Small intestine (tissue), 7 donors: ENCODE data around the gene CPLANE1. TPM values are rescaled to one million over a fixed set of nuclear protein-coding genes. Genes with fewer than 3 reads are reported as not detected.
"Not testable (repeated sequence)": the region's sequence is repeated elsewhere in the genome, so short reads cannot be mapped to it uniquely, and the experiment has no call there.

Experiments
- DNase-seq, 2 donors: peaks; one replicate each; pipeline versions ENCODE4 v3.0.0 to v3.0.0-alpha.2; 2013
- FAIRE-seq: peaks from 2 replicates; lab custom pipeline; 2012; peaks lifted over from hg19 to GRCh38; lab: Jason Lieb, UNC
- H3K27ac ChIP-seq, 3 donors: one replicate each; pipeline ENCODE4 v1.5.1; 2013; ENCODE audit warnings: low read length in 2 of 3, mild to moderate bottlenecking in 2 of 3, control low read depth in 1 of 3, inconsistent platforms in 1 of 3, low read depth in 1 of 3, moderate library complexity in 1 of 3
- H3K27me3 ChIP-seq, 3 donors: one replicate each; pipeline ENCODE4 v1.6.1; 2013; ENCODE audit warnings: low read length in 3 of 3, inconsistent platforms in 1 of 3; ENCODE audit not compliant: control insufficient read depth in 3 of 3, insufficient read depth in 3 of 3
- H3K36me3 ChIP-seq, 3 donors: one replicate each; pipeline ENCODE4 v1.6.1; 2013; ENCODE audit warnings: low read length in 3 of 3, inconsistent platforms in 1 of 3, low read depth in 1 of 3, mild to moderate bottlenecking in 1 of 3, moderate library complexity in 1 of 3; ENCODE audit not compliant: control insufficient read depth in 3 of 3, insufficient read depth in 2 of 3
- H3K4me1 ChIP-seq, 3 donors: one replicate each; pipeline ENCODE4 v1.6.1; 2013; ENCODE audit warnings: low read length in 2 of 3, inconsistent platforms in 1 of 3, low read depth in 1 of 3, mild to moderate bottlenecking in 1 of 3, moderate library complexity in 1 of 3; ENCODE audit not compliant: control insufficient read depth in 3 of 3, insufficient read depth in 2 of 3
- H3K4me3 ChIP-seq, 3 donors: one replicate each; pipeline ENCODE4 v1.5.1; 2013; ENCODE audit warnings: low read length in 3 of 3, control low read depth in 1 of 3, inconsistent platforms in 1 of 3, low read depth in 1 of 3, mild to moderate bottlenecking in 1 of 3, moderate library complexity in 1 of 3
- H3K9me3 ChIP-seq, 2 donors: one replicate each; pipeline ENCODE4 v1.6.1; 2013; ENCODE audit warnings: low read depth in 1 of 2, low read length in 1 of 2; ENCODE audit not compliant: control insufficient read depth in 2 of 2, insufficient read depth in 1 of 2
- WGBS, 3 donors: extraction: QIAGEN DNeasy Blood & Tissue Kit; methylation state at CpG; one replicate each; pipeline ENCODE4 v1.1.7; 2013; 5-methylcytosine and 5-hydroxymethylcytosine counted together
- polyA plus RNA-seq, 4 donors: library from polyadenylated mRNA; stranded (reverse) in 3 of 4; unstranded in 1 of 4; fragments of 200-250 nt in 3 of 4; fragments of 120-200 nt in 1 of 4; gene quantifications; one replicate each; pipeline versions ENCODE4 v1.2.1 to v1.2.3, GENCODE V29; 2013
- donor health status: healthy with polysubstance abuse.
- donor health status: control.
- donor health status: control.
- donor health status: Bipolar disorder and iron deficiency.
- donor health status: healthy.

CPLANE1 gene
- polyA plus RNA-seq, 4 donors = 0.22 to 10.5 (median 0.81) TPM

- peaks cover 0 to 21% (median 0%) of the 10 kb centered on the region in 3 donors for H3K36me3 ChIP-seq
- H3K27me3 ChIP-seq, FAIRE-seq, DNase-seq, H3K4me1 ChIP-seq, H3K27ac ChIP-seq, H3K4me3 ChIP-seq, H3K9me3 ChIP-seq: not testable (repeated sequence)
- 92 to 96% (median 95%) methylated on average over 5 of the region's 5 CpGs for WGBS, 3 donors
Measured at GRCh38 chr5:37219384-37219783, 29.8 kb downstream of the CPLANE1 start.

DNA sequence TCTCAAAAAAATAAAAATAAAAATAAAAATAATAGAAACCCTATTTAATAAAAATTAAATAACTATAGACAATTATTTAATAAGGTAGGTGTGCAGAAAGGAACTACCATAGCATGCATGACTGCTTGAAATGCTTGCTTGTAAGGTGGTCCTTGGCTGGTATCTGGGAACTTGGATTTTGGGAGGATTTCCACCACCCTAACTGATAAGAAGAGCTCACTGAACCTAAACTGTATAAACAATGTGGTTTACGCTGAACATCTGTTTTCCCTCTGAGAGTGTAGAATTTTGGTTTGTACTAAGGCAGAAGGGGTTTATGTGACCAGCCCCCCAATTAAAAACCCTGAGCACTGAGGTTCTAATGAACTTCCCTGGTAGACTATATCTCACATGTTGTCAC lies 31.2 kb downstream of the CPLANE1 start:
- 84 to 100% (median 96%) methylated on average over 1 of the region's 1 CpG for WGBS, 3 donors
- Histone ChIP-seq H3K9me3 (no peaks in the 10 kb centered on the region), H3K27me3 (no peaks in the 10 kb centered on the region)

GRCh38 chr5:37214550-37214949 lies 34.6 kb downstream of the CPLANE1 start:
- Histone ChIP-seq H3K36me3 (peaks cover 0 to 26% (median 0%) of the 10 kb centered on the region in 3 donors), H3K9me3 (no peaks in the 10 kb centered on the region), H3K27me3 (no peaks in the 10 kb centered on the region), H3K4me3 (no peak overlapping the region), H3K4me1 (no peaks in the 10 kb centered on the region), H3K27ac (no peak overlapping the region)
- 5 to 14% (median 7%) methylated on average over 1 of the region's 1 CpG for WGBS, 3 donors
- FAIRE-seq (no peak), DNase-seq (peak; percentile 4 to 54)

More for the DNA sequence above, 31.2 kb downstream of the CPLANE1 start:
- no peak overlapping the region for H3K4me3 ChIP-seq
- H3K36me3 ChIP-seq = peaks cover 0 to 22% (median 0%) of the 10 kb centered on the region in 3 donors
- H3K27ac ChIP-seq = no peak overlapping the region
- no peak for FAIRE-seq
- H3K4me1 ChIP-seq = no peaks in the 10 kb centered on the region
- DNase-seq = no peak

GRCh38 chr5:37212096-37212495 lies 37.1 kb downstream of the CPLANE1 start:
- H3K27ac ChIP-seq = no peak overlapping the region
- no peak overlapping the region for H3K4me3 ChIP-seq
- WGBS, 3 donors = 94 to 95% (median 95%) methylated on average over 3 of the region's 3 CpGs
- H3K4me1 ChIP-seq = no peaks in the 10 kb centered on the region
- DNase-seq (no peak), FAIRE-seq (no peak)
- no peaks in the 10 kb centered on the region for H3K9me3 ChIP-seq
- no peaks in the 10 kb centered on the region for H3K27me3 ChIP-seq
- peaks cover 0 to 29% (median 0%) of the 10 kb centered on the region in 3 donors for H3K36me3 ChIP-seq

DNA sequence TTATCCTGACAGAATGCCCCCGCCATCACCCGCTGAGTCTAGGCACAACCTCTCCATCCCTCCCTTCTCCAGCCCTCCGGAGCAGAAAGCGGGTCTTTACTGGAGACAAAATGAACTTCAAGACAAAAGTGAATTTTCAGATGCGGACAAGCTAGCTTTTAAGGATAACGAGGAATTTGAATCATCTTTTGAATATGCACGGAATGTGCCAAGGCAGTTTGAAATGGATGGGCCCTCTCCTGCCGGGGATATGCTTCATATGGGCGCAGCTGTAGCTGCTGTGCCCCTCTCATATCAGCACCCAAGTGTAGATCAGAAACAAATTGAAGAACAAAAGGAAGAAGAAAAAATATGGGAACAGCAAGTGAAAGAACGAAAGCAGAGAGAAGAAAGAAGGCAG lies 37.5 kb downstream of the CPLANE1 start:
- Histone ChIP-seq H3K36me3 (peaks cover 0 to 29% (median 0%) of the 10 kb centered on the region in 3 donors), H3K9me3 (no peaks in the 10 kb centered on the region), H3K4me1 (no peaks in the 10 kb centered on the region), H3K4me3 (no peak overlapping the region), H3K27ac (no peak overlapping the region), H3K27me3 (no peaks in the 10 kb centered on the region)
- FAIRE-seq = no peak
- 92 to 99% (median 98%) methylated on average over 10 of the region's 10 CpGs for WGBS, 3 donors
- DNase-seq = no peak

DNA sequence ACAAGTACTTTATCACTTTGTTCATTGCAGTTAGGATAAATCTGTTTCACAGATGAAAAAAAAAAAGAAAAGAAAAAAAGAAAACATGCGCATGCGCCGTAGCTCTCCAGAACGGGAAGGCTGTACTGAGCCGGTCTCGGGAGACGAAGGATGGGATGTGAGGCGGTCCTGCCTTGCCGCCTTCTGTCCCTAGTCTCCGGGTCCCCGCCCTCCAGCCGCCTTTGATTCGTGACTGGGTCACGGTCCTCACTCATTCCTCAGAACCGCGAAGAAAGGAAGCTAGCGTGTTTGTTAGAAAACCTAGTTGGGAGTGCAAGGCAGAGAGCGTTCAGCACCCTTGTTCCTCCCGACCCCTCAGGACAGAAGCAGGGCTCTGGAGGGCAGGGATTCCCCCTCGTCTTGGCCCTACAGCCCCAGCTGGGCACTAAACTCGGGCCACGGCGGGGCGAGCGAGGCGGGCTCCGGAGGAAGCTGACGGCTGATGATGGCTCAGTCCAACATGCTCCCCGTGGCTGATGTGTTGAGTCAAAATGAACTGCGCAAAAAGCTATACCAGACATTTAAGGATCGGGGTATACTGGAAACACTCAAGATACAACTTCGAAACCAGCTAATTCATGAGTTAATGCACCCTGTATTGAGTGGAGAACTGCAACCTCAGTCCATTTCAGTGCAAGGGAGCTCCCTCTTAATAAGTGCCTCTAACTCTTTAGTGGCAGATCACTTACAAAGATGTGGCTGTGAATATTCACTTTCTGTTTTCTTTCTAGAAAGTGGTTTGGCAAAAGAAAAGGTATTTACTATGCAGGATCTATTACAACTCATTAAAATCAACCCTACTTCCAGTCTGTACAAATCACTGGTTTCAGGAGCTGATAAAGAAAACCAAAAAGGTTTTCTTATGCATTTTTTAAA lies 40.0 kb downstream of the CPLANE1 start:
- Histone ChIP-seq H3K4me3 (no peak overlapping the region), H3K27ac (peak overlapping the region in 1 of 3 donors; percentile 26), H3K9me3 (no peaks in the 10 kb centered on the region), H3K4me1 (no peaks in the 10 kb centered on the region), H3K36me3 (peaks cover 0 to 29% (median 0%) of the 10 kb centered on the region in 3 donors), H3K27me3 (no peaks in the 10 kb centered on the region)
- DNase-seq = peak in 1 of 2 donors; percentile 25
- no peak for FAIRE-seq
- WGBS, 3 donors = 79 to 89% (median 82%) methylated on average over 32 of the region's 32 CpGs

- H3K27me3 ChIP-seq = no peaks in the 10 kb centered on the region
- FAIRE-seq (no peak), DNase-seq (no peak)
- H3K4me3 ChIP-seq = no peak overlapping the region
- H3K4me1 ChIP-seq = no peaks in the 10 kb centered on the region
- H3K9me3 ChIP-seq = no peaks in the 10 kb centered on the region
- 88 to 94% (median 91%) methylated on average over 3 of the region's 3 CpGs for WGBS, 3 donors
- peaks cover 0 to 28% (median 0%) of the 10 kb centered on the region in 3 donors for H3K36me3 ChIP-seq
- no peak overlapping the region for H3K27ac ChIP-seq
Measured at GRCh38 chr5:37207802-37208201, 41.4 kb downstream of the CPLANE1 start.

DNA sequence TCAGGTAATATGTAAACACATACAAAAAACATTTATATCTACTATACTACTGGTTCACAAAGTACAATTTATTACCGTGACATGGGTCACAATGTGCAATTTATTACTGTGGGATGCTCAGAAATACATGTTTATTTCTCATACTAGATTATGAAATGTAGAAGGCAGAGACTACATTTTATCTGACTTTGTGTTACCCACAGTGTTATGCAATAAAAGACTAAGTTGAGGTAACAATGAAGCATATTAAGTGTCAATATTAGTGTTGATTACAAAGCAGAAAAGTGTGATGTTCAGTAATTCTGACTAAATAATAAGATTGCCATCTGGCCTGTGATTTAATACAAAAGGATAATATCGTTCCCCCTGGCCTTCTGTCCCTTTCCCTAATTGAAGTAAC lies 42.4 kb downstream of the CPLANE1 start:
- DNase-seq (no peak), FAIRE-seq (no peak)
- Histone ChIP-seq H3K4me1 (no peaks in the 10 kb centered on the region), H3K9me3 (no peaks in the 10 kb centered on the region), H3K4me3 (no peak overlapping the region), H3K27ac (no peak overlapping the region), H3K36me3 (peaks cover 0 to 25% (median 0%) of the 10 kb centered on the region in 3 donors), H3K27me3 (no peaks in the 10 kb centered on the region)
- 87 to 93% (median 89%) methylated on average over 2 of the region's 2 CpGs for WGBS, 3 donors
